ENCODE results near the gene EXOC3L2.

DNA sequence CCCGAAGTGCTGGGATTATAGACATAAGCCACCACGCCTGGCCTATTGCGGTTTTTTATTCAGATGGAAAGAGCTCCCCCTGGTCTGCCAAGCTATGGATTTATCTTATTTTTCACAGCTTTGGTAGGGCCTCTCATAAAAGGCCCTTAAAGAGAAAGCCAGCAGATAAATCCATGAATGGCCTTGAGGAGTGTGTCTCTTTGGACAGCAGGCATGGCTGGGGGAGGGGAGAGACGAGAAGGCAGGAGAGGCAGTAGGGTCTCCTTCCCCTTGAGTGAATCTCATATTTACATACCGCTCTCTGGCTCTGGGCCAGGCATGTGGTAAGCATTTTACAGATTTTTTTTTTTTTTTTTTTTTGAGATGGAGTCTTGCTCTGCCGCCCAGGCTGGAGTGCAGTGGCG is 31.1 kb upstream of the EXOC3L2 start:
- TF ChIP-seq GABPA (IDR thresholded peaks at IDR 0.05; ENCODE audit: low read depth): no peak
- no peak for TF ChIP-seq FOXM1 (IDR thresholded peaks at IDR 0.05; ENCODE audit: low read depth)
- TF ChIP-seq, protein P1, sequence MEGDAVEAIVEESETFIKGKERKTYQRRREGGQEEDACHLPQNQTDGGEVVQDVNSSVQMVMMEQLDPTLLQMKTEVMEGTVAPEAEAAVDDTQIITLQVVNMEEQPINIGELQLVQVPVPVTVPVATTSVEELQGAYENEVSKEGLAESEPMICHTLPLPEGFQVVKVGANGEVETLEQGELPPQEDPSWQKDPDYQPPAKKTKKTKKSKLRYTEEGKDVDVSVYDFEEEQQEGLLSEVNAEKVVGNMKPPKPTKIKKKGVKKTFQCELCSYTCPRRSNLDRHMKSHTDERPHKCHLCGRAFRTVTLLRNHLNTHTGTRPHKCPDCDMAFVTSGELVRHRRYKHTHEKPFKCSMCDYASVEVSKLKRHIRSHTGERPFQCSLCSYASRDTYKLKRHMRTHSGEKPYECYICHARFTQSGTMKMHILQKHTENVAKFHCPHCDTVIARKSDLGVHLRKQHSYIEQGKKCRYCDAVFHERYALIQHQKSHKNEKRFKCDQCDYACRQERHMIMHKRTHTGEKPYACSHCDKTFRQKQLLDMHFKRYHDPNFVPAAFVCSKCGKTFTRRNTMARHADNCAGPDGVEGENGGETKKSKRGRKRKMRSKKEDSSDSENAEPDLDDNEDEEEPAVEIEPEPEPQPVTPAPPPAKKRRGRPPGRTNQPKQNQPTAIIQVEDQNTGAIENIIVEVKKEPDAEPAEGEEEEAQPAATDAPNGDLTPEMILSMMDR (IDR thresholded peaks at IDR 0.05): no peak
- TF ChIP-seq RFX5 (IDR thresholded peaks at IDR 0.05; ENCODE audit: low read length): no peak
- TF ChIP-seq, protein P2, sequence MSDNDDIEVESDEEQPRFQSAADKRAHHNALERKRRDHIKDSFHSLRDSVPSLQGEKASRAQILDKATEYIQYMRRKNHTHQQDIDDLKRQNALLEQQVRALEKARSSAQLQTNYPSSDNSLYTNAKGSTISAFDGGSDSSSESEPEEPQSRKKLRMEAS (IDR thresholded peaks at IDR 0.05; ENCODE audit: low read depth): no peak
- TF ChIP-seq TAF1 (IDR thresholded peaks at IDR 0.05; ENCODE audit: borderline replicate concordance, low read depth, low read length): no peak
- TF ChIP-seq, protein P3, sequence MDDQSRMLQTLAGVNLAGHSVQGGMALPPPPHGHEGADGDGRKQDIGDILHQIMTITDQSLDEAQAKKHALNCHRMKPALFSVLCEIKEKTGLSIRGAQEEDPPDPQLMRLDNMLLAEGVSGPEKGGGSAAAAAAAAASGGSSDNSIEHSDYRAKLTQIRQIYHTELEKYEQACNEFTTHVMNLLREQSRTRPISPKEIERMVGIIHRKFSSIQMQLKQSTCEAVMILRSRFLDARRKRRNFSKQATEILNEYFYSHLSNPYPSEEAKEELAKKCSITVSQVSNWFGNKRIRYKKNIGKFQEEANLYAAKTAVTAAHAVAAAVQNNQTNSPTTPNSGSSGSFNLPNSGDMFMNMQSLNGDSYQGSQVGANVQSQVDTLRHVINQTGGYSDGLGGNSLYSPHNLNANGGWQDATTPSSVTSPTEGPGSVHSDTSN (IDR thresholded peaks at IDR 0.05): no peak
- TF ChIP-seq POLR2AphosphoS5 (IDR thresholded peaks at IDR 0.05; ENCODE audit: low read depth, low read length): no peak
- no peak for TF ChIP-seq EZH2phosphoT487 (IDR thresholded peaks at IDR 0.05; ENCODE audit: borderline replicate concordance, low read depth)
- no peak for TF ChIP-seq SMC3 (IDR thresholded peaks at IDR 0.05; ENCODE audit: low read depth, low read length)
- TF ChIP-seq, protein P4, sequence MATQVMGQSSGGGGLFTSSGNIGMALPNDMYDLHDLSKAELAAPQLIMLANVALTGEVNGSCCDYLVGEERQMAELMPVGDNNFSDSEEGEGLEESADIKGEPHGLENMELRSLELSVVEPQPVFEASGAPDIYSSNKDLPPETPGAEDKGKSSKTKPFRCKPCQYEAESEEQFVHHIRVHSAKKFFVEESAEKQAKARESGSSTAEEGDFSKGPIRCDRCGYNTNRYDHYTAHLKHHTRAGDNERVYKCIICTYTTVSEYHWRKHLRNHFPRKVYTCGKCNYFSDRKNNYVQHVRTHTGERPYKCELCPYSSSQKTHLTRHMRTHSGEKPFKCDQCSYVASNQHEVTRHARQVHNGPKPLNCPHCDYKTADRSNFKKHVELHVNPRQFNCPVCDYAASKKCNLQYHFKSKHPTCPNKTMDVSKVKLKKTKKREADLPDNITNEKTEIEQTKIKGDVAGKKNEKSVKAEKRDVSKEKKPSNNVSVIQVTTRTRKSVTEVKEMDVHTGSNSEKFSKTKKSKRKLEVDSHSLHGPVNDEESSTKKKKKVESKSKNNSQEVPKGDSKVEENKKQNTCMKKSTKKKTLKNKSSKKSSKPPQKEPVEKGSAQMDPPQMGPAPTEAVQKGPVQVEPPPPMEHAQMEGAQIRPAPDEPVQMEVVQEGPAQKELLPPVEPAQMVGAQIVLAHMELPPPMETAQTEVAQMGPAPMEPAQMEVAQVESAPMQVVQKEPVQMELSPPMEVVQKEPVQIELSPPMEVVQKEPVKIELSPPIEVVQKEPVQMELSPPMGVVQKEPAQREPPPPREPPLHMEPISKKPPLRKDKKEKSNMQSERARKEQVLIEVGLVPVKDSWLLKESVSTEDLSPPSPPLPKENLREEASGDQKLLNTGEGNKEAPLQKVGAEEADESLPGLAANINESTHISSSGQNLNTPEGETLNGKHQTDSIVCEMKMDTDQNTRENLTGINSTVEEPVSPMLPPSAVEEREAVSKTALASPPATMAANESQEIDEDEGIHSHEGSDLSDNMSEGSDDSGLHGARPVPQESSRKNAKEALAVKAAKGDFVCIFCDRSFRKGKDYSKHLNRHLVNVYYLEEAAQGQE (IDR thresholded peaks at IDR 0.05; ENCODE audit: low read depth, low read length): no peak
- TF ChIP-seq EP300 (IDR thresholded peaks at IDR 0.05; ENCODE audit: borderline replicate concordance in 1 of 2, low read depth in 1 of 2, low read length in 1 of 2): no peak
- no peak for TF ChIP-seq MXI1 (IDR thresholded peaks at IDR 0.05; ENCODE audit: low read depth, low read length)
